ENCODE measurements around the gene ZBTB8OS. TPM values are rescaled to one million over a fixed set of nuclear protein-coding genes. Genes with fewer than 3 reads are reported as not detected.
A peak's percentile ranks its signal among the peaks of the same experiment; 100 is the strongest.

ZBTB8OS gene
- total and polyA plus RNA-seq, 5 experiments from 2014 or later: 53.2 to 65.8 (median 57.2) TPM

GRCh38 chr1:32619701-32620485, 30.5 kb downstream of the ZBTB8OS start:
- ATAC-seq (no peak), DNase-seq (no peak)
- POLR2A ChIA-PET: interaction anchor here (0.6 to 1.0 kb wide), 2 partner anchors 8 to 31 kb away, joined by 3 to 4 read pairs; partner anchors contain the start of gene RBBP4
- Mint-ChIP-seq H3K9me3 (no peaks in the 10 kb centered on the region), H3K36me3 (peaks cover 6 to 43% (median 19%) of the 10 kb centered on the region in 3 donors), H3K4me3 (no peak overlapping the region), H3K27me3 (no peaks in the 10 kb centered on the region), H3K4me1 (peaks cover 16 to 22% (median 18%) of the 10 kb centered on the region in 4 donors), H3K27ac (peak overlapping the region in 2 of 10 donors; percentile 34 to 41)

GRCh38 chr1:32618673-32619221, 31.6 kb downstream of the ZBTB8OS start:
- Mint-ChIP-seq H3K4me1 (peaks cover 10 to 14% (median 11%) of the 10 kb centered on the region in 4 donors), H3K4me3 (no peak overlapping the region), H3K27ac (no peak overlapping the region), H3K9me3 (no peaks in the 10 kb centered on the region), H3K27me3 (no peaks in the 10 kb centered on the region), H3K36me3 (peaks cover 6 to 34% (median 12%) of the 10 kb centered on the region in 3 donors)
- DNase-seq: no peak
- no peak for ATAC-seq
- POLR2A ChIA-PET: interaction anchor here (0.6 kb wide), 1 partner anchor 786 kb away, joined by 3 read pairs; no protein-coding TSS in a partner anchor

- peak overlapping the region in 5 of 10 donors; percentile 22 to 56 (median 39) for H3K4me3 Mint-ChIP-seq
- peak overlapping the region in 2 of 10 donors; percentile 35 to 39 for H3K27ac Mint-ChIP-seq
- H3K9me3 Mint-ChIP-seq: no peaks in the 10 kb centered on the region
- peaks cover 4 to 11% (median 9%) of the 10 kb centered on the region in 4 donors for H3K4me1 Mint-ChIP-seq
- POLR2A ChIA-PET: interaction anchor here (1.0 kb wide), 1 partner anchor 37 kb away, joined by 3 read pairs; the partner anchor contains the start of gene RBBP4
- H3K36me3 Mint-ChIP-seq: peaks cover 0 to 4% (median 0%) of the 10 kb centered on the region in 3 donors
- ATAC-seq (no peak), DNase-seq (no peak)
- no peaks in the 10 kb centered on the region for H3K27me3 Mint-ChIP-seq
Observed at GRCh38 chr1:32613472-32613871, 36.9 kb downstream of the ZBTB8OS start.

- ATAC-seq: peak; percentile 91 to 99
- peak in 9 of 10 donors; percentile 14 to 65 (median 32) for DNase-seq
- Mint-ChIP-seq H3K27ac (peak overlapping the region in 5 of 10 donors; percentile 1 to 65 (median 36)), H3K36me3 (peaks cover 0 to 2% (median 0%) of the 10 kb centered on the region in 3 donors), H3K27me3 (no peaks in the 10 kb centered on the region), H3K9me3 (no peaks in the 10 kb centered on the region), H3K4me1 (peaks cover 4 to 11% (median 9%) of the 10 kb centered on the region in 4 donors), H3K4me3 (peak overlapping the region; percentile 70 to 84 (median 79))
- POLR2A ChIA-PET: interaction anchor here (0.6 to 1.0 kb wide), 3 partner anchors 14 to 184 kb away, joined by 3 to 5 read pairs (median 4); partner anchors contain the start of gene RBBP4
Observed at GRCh38 chr1:32612189-32612881, 38.0 kb downstream of the ZBTB8OS start.

GRCh38 chr1:32611859-32612188, 38.5 kb downstream of the ZBTB8OS start:
- peak overlapping the region in 1 of 10 donors; percentile 27 for H3K27ac Mint-ChIP-seq
- POLR2A ChIA-PET: interaction anchor here (0.6 to 0.7 kb wide), 3 partner anchors 8 to 184 kb away, joined by 3 to 5 read pairs (median 4); no protein-coding TSS in a partner anchor
- H3K4me1 Mint-ChIP-seq: peaks cover 4 to 11% (median 9%) of the 10 kb centered on the region in 4 donors
- no peaks in the 10 kb centered on the region for H3K27me3 Mint-ChIP-seq
- no peak for ATAC-seq
- peak overlapping the region; percentile 70 to 84 (median 79) for H3K4me3 Mint-ChIP-seq
- H3K9me3 Mint-ChIP-seq: no peaks in the 10 kb centered on the region
- DNase-seq: no peak
- H3K36me3 Mint-ChIP-seq: peaks cover 0 to under 1% (median 0%) of the 10 kb centered on the region in 3 donors

- DNase-seq (no peak), ATAC-seq (no peak)
- H3K27me3 Mint-ChIP-seq: no peaks in the 10 kb centered on the region
- no peaks in the 10 kb centered on the region for H3K9me3 Mint-ChIP-seq
- H3K4me3 Mint-ChIP-seq: no peak overlapping the region
- H3K36me3 Mint-ChIP-seq: no peaks in the 10 kb centered on the region
- POLR2A ChIA-PET: no interaction called here
- H3K4me1 Mint-ChIP-seq: peaks cover 4 to 11% (median 9%) of the 10 kb centered on the region in 4 donors
- H3K27ac Mint-ChIP-seq: no peak overlapping the region
Observed at GRCh38 chr1:32609180-32609579, 41.2 kb downstream of the ZBTB8OS start.

- Mint-ChIP-seq H3K27ac (peak overlapping the region in 1 of 10 donors; percentile 52), H3K27me3 (no peaks in the 10 kb centered on the region), H3K4me1 (peaks cover 0 to 3% (median 1%) of the 10 kb centered on the region in 4 donors), H3K36me3 (no peaks in the 10 kb centered on the region), H3K9me3 (no peaks in the 10 kb centered on the region), H3K4me3 (no peak overlapping the region)
- POLR2A ChIA-PET: no interaction called here
- ATAC-seq (no peak), DNase-seq (no peak)
Observed at GRCh38 chr1:32606565-32607371, 43.6 kb downstream of the ZBTB8OS start.

GRCh38 chr1:32605711-32606424, 44.5 kb downstream of the ZBTB8OS start:
- Mint-ChIP-seq H3K4me1 (no peaks in the 10 kb centered on the region), H3K36me3 (no peaks in the 10 kb centered on the region), H3K4me3 (no peak overlapping the region), H3K27me3 (no peaks in the 10 kb centered on the region), H3K27ac (no peak overlapping the region), H3K9me3 (no peaks in the 10 kb centered on the region)
- POLR2A ChIA-PET: no interaction called here
- DNase-seq (no peak), ATAC-seq (no peak)

- POLR2A ChIA-PET: no interaction called here
- Mint-ChIP-seq H3K4me1 (no peaks in the 10 kb centered on the region), H3K27ac (no peak overlapping the region), H3K27me3 (peaks cover 0 to 2% (median 0%) of the 10 kb centered on the region in 5 donors), H3K36me3 (no peaks in the 10 kb centered on the region), H3K9me3 (no peaks in the 10 kb centered on the region), H3K4me3 (no peak overlapping the region)
- ATAC-seq (no peak), DNase-seq (no peak)
Observed at GRCh38 chr1:32600034-32600433, 50.3 kb downstream of the ZBTB8OS start.

GRCh38 chr1:32592943-32593342, 57.4 kb downstream of the ZBTB8OS start:
- no peak overlapping the region for H3K27ac Mint-ChIP-seq
- ATAC-seq: no peak
- no peaks in the 10 kb centered on the region for H3K4me1 Mint-ChIP-seq
- DNase-seq: no peak
- H3K36me3 Mint-ChIP-seq: no peaks in the 10 kb centered on the region
- H3K27me3 Mint-ChIP-seq: peaks cover 0 to 2% (median 0%) of the 10 kb centered on the region in 5 donors
- POLR2A ChIA-PET: interaction anchor here (0.5 kb wide), 1 partner anchor 1480 kb away, joined by 3 read pairs; no protein-coding TSS in a partner anchor
- no peaks in the 10 kb centered on the region for H3K9me3 Mint-ChIP-seq
- H3K4me3 Mint-ChIP-seq: no peak overlapping the region

GRCh38 chr1:32580348-32581017, 69.9 kb downstream of the ZBTB8OS start:
- Mint-ChIP-seq H3K4me3 (no peak overlapping the region), H3K27ac (no peak overlapping the region), H3K27me3 (no peaks in the 10 kb centered on the region), H3K9me3 (no peaks in the 10 kb centered on the region), H3K4me1 (no peaks in the 10 kb centered on the region), H3K36me3 (no peaks in the 10 kb centered on the region)
- ATAC-seq (no peak), DNase-seq (no peak)
- POLR2A ChIA-PET: no interaction called here

All from naive thymus-derived CD8-positive, alpha-beta T cell (primary cell).